LNCaP clone FGC (cell line): Measurements from ENCODE around the gene EHD4.

ENCODE experiments used
- DNase-seq: peaks from one replicate; pipeline ENCODE4 v3.0.0-alpha.2; 2011; ENCODE audit warnings: low read depth
- H3K4me3 ChIP-seq: 2 replicates; pipeline ENCODE4 v1.5.1; 2011; ENCODE audit warnings: mild to moderate bottlenecking, low read depth, low read length, control low read depth
- TF ChIP-seq, protein P1 (sequence below): IDR thresholded peaks from 2 replicates; pipeline ENCODE4 v1.5.1; 2012; ENCODE audit warnings: mild to moderate bottlenecking; ENCODE audit not compliant: control insufficient read depth, insufficient read depth; ENCODE audit errors: extremely low read depth

Gene EHD4

DNA sequence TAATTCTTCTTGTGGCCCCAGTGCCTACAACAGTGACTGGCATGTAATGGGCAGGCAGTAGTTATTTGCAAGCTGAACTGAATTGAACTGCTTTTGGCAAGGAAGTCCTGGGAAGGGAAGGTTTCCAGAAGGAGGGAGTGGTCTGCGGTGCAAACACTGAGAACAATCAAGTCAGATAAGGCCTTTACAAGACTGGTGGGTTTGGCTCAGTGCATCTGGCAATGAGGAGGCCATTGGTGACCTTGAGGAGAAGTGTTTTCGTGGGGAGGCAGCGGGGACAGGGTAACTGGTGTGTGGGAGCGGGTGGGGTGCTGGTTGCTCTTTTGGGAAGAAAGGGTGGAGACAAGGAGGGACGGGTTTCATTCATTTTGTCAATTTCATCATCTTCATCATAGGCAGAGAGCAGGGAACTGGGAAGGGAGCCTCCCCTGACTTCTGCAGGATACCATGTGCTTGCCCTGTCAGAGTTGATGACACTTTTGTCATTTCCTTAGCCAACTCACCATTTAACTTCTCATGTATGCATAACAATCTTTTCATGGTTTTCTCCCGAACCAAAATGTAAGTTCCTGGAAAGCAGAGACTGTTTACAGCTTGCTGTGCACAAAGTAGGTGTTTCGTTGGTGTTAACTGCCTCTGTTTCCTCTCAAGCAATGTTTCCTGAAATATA, 8.4 kb upstream of the EHD4 start:
- no peak overlapping the region for H3K4me3 ChIP-seq
- TF ChIP-seq, protein P1, sequence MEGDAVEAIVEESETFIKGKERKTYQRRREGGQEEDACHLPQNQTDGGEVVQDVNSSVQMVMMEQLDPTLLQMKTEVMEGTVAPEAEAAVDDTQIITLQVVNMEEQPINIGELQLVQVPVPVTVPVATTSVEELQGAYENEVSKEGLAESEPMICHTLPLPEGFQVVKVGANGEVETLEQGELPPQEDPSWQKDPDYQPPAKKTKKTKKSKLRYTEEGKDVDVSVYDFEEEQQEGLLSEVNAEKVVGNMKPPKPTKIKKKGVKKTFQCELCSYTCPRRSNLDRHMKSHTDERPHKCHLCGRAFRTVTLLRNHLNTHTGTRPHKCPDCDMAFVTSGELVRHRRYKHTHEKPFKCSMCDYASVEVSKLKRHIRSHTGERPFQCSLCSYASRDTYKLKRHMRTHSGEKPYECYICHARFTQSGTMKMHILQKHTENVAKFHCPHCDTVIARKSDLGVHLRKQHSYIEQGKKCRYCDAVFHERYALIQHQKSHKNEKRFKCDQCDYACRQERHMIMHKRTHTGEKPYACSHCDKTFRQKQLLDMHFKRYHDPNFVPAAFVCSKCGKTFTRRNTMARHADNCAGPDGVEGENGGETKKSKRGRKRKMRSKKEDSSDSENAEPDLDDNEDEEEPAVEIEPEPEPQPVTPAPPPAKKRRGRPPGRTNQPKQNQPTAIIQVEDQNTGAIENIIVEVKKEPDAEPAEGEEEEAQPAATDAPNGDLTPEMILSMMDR = no peak
- no peak for DNase-seq

DNA sequence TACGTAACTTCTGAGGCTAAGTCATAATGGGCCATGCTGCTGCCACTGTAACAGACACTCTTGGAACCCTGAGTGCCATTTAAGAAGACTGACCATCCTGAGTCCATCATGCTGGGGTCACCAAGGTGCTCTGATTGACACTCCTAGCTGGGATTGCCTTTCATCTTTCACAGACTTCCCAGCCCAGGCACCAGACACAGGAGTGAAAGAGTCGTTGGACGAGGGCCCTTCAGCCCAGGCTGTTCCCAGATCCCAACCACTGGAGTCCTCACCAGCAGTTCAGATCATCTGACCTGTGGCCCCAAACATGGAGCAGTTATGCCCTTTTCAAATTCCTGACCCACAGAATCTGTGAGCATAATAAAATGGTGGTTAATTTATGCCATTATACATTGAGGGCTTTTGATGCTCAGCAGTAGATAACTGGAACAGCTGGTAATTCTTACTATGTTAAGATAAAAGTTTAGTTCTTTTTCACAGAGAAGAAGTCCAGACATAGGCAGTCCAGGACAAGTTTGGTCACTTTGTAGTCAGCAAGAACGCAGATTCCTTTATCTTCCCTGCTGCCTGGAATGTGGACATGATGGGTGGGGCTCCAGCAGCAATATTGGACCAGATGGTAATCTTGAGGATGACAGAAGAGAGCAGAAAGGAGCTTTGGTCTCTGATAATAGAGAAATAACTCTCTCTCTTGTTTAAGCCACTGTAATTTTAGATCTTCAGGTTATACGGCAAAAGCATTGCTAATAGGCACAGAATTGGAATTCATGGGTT, 7.3 kb upstream of the EHD4 start:
- TF ChIP-seq, protein P1 = no peak
- H3K4me3 ChIP-seq = no peak overlapping the region
- DNase-seq = no peak

DNA sequence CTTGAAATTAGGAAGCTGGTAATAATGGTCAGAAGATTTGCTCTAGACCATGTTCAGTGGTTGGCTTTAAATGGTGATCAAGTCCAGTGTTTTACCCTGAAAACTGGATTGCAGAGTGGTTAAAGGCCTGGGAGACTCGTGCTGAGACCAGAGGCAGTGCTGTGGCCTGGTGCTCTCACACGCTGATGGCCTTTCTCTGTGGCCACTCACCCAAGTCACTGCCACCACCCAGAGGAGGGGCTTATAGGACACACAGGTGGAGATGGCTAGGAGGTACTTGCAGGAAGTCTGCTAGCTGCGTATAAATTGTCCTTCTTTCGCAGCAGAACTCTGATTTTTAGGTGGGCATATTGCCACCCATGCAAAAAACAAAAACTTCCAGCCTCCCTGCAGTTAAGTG, 6.2 kb upstream of the EHD4 start:
- TF ChIP-seq, protein P1 = no peak
- H3K4me3 ChIP-seq = no peak overlapping the region
- DNase-seq = no peak

DNA sequence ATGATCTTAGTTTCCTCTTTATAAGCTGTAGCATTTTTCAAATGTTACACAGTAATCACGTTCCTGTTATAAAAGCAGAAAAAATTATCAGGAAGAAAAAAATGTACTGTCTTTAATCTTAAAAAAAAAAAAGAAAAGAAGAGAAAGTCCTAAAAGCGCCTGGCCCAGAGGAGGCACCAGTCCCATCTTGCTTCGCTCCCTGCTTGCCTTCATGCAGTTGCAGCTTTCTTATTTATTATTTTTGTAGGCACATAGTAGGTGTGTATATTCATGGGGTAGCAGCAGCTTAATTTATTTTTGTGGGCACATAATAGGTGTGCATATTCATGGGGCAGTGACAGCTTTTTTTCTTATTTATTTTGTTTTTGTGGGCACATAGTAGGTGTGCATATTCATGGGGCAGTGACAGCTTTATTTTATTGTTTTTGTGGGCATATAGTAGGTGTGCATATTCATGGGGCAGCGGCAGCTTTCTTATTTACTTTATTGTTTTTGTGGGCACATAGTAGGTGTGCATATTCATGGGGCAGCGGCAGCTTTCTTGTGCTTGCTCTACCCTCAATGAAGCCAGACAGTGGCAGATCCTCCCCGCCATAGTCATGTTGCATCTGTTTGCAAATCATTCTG, 5.5 kb upstream of the EHD4 start:
- H3K4me3 ChIP-seq = no peak overlapping the region
- no peak for DNase-seq
- TF ChIP-seq, protein P1 = no peak

DNA sequence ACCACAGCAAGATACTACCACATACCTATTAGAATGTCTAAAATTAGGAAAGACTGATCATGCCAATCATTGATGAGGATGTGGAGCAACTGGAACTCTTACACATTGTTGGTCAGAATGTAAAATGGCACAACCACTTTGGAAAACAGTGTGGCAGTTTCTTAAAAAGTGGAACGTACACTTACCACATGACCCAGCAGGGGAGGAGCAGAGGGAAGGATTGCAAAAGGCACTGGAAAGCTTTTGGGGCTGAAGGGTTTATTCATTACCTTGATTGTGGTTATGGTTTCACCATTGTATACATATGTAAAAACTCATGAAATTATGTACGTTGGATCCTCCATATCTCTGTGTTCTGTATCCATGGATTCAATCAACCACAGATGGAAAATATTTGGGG, 3.3 kb upstream of the EHD4 start:
- no peak overlapping the region for H3K4me3 ChIP-seq
- no peak for DNase-seq
- TF ChIP-seq, protein P1 = no peak

DNA sequence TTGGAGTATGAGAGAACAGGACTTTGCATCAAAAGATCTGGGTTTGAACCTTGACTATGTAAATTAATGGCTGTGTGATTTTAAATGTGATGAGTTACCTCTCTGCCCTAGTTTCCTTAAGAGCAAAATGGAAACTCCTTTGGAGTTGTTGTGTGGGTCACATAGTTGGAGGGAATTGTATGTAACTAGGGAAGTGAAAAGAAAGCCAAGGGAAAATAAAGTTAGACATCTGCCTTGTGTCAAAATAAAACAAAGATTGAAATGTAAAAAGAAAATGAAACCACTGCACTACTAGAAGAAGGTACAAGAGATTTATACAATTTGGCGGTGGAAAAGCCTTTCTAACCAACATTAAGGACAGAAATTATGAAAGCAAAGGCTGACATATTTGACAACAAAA, 1.7 kb upstream of the EHD4 start:
- no peak for DNase-seq
- TF ChIP-seq, protein P1 = no peak
- no peak overlapping the region for H3K4me3 ChIP-seq
